Loucy (cell line): Measurements from ENCODE around the gene IQCK.

Experiments used
- CTCF ChIP-seq: fragments of 200-600 bp; sonication (generic); conservative IDR thresholded peaks from 2 replicates; pipeline ENCODE4 v1.5.1; 2014; ENCODE audit warnings: mild to moderate bottlenecking, antibody characterized with exemption, low read length
- EZH2phosphoT487 ChIP-seq: fragments of 200-600 bp; IDR thresholded peaks from 2 replicates; pipeline ENCODE4 v1.6.1; 2018; ENCODE audit warnings: antibody characterized with exemption, mild to moderate bottlenecking, moderate library complexity, borderline replicate concordance

DNA sequence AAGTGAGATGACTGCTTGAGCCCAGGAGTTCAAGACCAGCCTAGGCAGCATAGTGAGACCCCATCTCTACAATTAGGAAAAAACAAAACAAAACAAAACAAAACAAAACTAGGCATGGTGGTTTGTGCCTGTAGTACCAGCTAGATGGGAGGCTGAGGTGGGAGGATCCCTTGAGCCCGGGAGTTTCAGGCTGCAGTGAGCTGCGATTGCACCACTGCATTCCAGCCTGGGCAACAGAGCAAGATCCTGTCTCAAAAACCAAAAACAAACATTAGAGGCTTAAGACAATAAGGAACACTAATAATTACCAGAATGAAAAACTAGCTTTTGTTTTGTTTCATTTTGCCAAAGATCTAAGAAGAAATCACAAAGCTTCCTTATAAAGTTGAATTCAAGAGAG is 97.3 kb downstream of the IQCK start:
- TF ChIP-seq CTCF, result no peak
- TF ChIP-seq EZH2phosphoT487, result no peak
